SK-N-SH treated with all-trans-retinoic acid at 6 μM for 48 hours (cell line): ENCODE data around the gene LGALS7.
A peak's percentile ranks its signal among the peaks of the same experiment; 100 is the strongest.

Source experiments
- ATAC-seq: fragments of 200-7000 bp; cut with Tn5 transposase; 3 replicates; pipeline ENCODE4 v1.9.1; 2020; ENCODE audit warnings: mild to moderate bottlenecking, moderate library complexity
- BACH2 ChIP-seq: fragments of 250-450 bp; sonication (Bioruptor Pico); IDR thresholded peaks from 2 replicates; pipeline ENCODE4 v1.9.0; 2021; ENCODE audit warnings: mild to moderate bottlenecking, borderline replicate concordance
- CSDC2 ChIP-seq: fragments of 250-450 bp; sonication (Bioruptor Pico); IDR thresholded peaks from 2 replicates; pipeline ENCODE4 v1.5.0; 2020; ENCODE audit warnings: mild to moderate bottlenecking, moderate library complexity
- GLIS3 ChIP-seq: fragments of 250-450 bp; sonication (Bioruptor Pico); IDR thresholded peaks from 2 replicates; pipeline ENCODE4 v1.5.0; 2020; ENCODE audit warnings: mild to moderate bottlenecking, moderate library complexity
- ISL1 ChIP-seq: fragments of 250-450 bp; sonication (Bioruptor Pico); IDR thresholded peaks from 2 replicates; pipeline ENCODE4 v2.1.2; 2022; ENCODE audit warnings: mild to moderate bottlenecking, moderate library complexity
- OSR1 ChIP-seq: fragments of 250-450 bp; sonication (Bioruptor Pico); IDR thresholded peaks from 2 replicates; pipeline ENCODE4 v1.8.0; 2022; ENCODE audit warnings: moderate library complexity, mild to moderate bottlenecking, inconsistent platforms
- RARB ChIP-seq: fragments of 250-450 bp; sonication (Bioruptor Pico); IDR thresholded peaks from 2 replicates; pipeline ENCODE4 v1.8.0; 2021; ENCODE audit warnings: mild to moderate bottlenecking, moderate library complexity
- SNAI2 ChIP-seq: fragments of 250-450 bp; sonication (Bioruptor Pico); IDR thresholded peaks from 2 replicates; pipeline ENCODE4 v1.5.0; 2020; ENCODE audit warnings: mild to moderate bottlenecking, moderate library complexity
- TCF4 ChIP-seq: fragments of 250-450 bp; sonication (Bioruptor Pico); IDR thresholded peaks from 2 replicates; pipeline ENCODE4 v1.8.0; 2021; ENCODE audit warnings: mild to moderate bottlenecking, moderate library complexity, borderline replicate concordance
- TOX ChIP-seq: fragments of 250-450 bp; sonication (Bioruptor Pico); IDR thresholded peaks from 2 replicates; pipeline ENCODE4 v1.8.0; 2021; ENCODE audit warnings: mild to moderate bottlenecking, moderate library complexity, borderline replicate concordance
- ZC3H10 ChIP-seq: fragments of 250-450 bp; sonication (Bioruptor Pico); IDR thresholded peaks from 2 replicates; pipeline ENCODE4 v1.5.1; 2021; ENCODE audit warnings: mild to moderate bottlenecking, moderate library complexity
- ZFP3 ChIP-seq: fragments of 250-450 bp; sonication (Bioruptor Pico); IDR thresholded peaks from 2 replicates; pipeline ENCODE4 v1.5.0; 2020; ENCODE audit warnings: mild to moderate bottlenecking, moderate library complexity
- ZFP30 ChIP-seq: fragments of 450-650 bp; formaldehyde crosslinking; IDR thresholded peaks from 2 replicates; pipeline ENCODE4 v1.5.0; 2022; ENCODE audit warnings: mild to moderate bottlenecking, moderate library complexity
- ZNF565 ChIP-seq: fragments of 450-650 bp; formaldehyde crosslinking; conservative IDR thresholded peaks from 2 replicates; pipeline ENCODE4 v1.5.0; 2020; ENCODE audit warnings: low read depth, mild to moderate bottlenecking, moderate library complexity
- TF ChIP-seq, protein P1 (sequence below): fragments of 250-450 bp; sonication (Bioruptor Pico); IDR thresholded peaks from 2 replicates; pipeline ENCODE4 v1.8.0; 2020; ENCODE audit warnings: mild to moderate bottlenecking, moderate library complexity, borderline replicate concordance
- TF ChIP-seq, protein P2 (sequence below): fragments of 250-450 bp; sonication (Bioruptor Pico); IDR thresholded peaks from 2 replicates; pipeline ENCODE4 v1.5.1; 2021; ENCODE audit warnings: mild to moderate bottlenecking, moderate library complexity
- TF ChIP-seq, protein P3 (sequence below): fragments of 250-450 bp; sonication (Bioruptor Pico); IDR thresholded peaks from 2 replicates; pipeline ENCODE4 v1.5.1; 2020; ENCODE audit warnings: low read depth, mild to moderate bottlenecking, moderate library complexity
- TF ChIP-seq, protein P4 (sequence below): fragments of 250-450 bp; sonication (Bioruptor Pico); IDR thresholded peaks from 2 replicates; pipeline ENCODE4 v1.5.0; 2020; ENCODE audit warnings: mild to moderate bottlenecking, moderate library complexity
- TF ChIP-seq, protein P5 (sequence below): fragments of 250-450 bp; sonication (Bioruptor Pico); IDR thresholded peaks from 2 replicates; pipeline ENCODE4 v1.8.0; 2021; ENCODE audit warnings: low read depth, mild to moderate bottlenecking, moderate library complexity, borderline replicate concordance

LGALS7 gene

DNA sequence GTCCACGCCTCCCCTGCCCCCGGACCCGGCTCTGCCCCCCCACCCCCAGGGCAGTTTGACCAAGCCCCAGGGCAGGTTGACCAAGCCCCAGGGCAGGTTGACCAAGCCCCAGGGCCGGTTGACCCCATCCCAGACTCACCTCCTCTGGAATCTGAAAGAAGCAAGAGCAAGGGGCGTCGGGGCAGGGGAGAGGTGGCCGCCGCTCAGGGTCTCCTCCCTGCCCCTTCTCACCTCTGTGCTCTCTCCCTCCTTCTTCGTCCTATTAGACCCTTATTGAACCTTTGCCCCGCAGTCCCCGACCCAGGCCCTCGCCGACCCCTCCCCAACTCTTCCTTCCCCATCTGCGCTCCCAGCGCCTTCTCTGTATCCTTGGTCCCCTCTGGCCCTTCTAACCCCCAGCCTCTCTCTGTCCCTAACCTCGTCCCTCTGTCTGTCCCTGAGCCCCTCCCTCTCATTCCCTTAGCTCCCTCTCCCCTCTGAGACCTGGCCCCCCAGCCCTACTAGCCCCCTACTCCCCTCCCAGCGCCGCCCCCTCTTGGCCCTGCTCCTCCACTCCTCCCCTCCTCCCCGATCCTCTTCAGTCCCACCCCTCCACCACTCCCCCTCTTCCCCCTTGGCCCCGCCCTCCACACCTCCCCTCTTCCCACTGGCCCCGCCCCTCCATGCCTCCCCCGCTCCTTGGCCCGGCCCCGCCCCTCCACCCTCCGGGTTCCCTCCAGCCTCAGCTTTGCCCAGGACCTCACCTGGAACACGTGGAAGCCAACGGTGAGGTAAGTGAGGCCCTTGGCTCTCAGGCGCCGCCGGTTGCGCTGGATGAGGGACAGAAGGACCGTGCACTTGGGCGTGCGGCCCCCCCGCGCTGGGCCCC, 36.7 kb downstream of the LGALS7 start:
- ATAC-seq, result peak; percentile 1
- TF ChIP-seq OSR1, result no peak
- TF ChIP-seq, protein P1, sequence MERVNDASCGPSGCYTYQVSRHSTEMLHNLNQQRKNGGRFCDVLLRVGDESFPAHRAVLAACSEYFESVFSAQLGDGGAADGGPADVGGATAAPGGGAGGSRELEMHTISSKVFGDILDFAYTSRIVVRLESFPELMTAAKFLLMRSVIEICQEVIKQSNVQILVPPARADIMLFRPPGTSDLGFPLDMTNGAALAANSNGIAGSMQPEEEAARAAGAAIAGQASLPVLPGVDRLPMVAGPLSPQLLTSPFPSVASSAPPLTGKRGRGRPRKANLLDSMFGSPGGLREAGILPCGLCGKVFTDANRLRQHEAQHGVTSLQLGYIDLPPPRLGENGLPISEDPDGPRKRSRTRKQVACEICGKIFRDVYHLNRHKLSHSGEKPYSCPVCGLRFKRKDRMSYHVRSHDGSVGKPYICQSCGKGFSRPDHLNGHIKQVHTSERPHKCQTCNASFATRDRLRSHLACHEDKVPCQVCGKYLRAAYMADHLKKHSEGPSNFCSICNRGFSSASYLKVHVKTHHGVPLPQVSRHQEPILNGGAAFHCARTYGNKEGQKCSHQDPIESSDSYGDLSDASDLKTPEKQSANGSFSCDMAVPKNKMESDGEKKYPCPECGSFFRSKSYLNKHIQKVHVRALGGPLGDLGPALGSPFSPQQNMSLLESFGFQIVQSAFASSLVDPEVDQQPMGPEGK (CRISPR knock-in tag), result no peak
- TF ChIP-seq TOX (CRISPR knock-in tag), result no peak
- TF ChIP-seq ZFP3 (CRISPR knock-in tag), result no peak
- TF ChIP-seq, all 23 proteins: peak for 0

DNA sequence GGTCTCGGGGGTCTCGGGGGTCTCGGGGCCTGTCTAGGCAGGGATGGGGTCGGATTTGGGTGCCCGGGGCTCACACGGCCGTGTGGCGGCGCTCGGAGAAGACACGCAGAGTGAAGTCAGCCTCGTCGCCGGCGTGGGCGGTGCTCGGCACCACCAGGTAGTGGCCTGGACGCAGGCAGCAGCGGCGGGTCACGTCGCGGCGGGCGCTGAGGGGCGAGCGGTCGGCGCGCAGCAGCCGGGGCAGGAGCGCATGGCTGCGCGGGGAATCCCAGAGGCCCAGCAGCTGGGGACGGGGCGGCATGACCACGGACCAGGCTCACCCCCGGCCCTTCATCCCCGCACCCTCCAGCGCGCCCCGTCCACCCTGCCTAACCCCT, 37.3 kb downstream of the LGALS7 start:
- TF ChIP-seq, protein P2, sequence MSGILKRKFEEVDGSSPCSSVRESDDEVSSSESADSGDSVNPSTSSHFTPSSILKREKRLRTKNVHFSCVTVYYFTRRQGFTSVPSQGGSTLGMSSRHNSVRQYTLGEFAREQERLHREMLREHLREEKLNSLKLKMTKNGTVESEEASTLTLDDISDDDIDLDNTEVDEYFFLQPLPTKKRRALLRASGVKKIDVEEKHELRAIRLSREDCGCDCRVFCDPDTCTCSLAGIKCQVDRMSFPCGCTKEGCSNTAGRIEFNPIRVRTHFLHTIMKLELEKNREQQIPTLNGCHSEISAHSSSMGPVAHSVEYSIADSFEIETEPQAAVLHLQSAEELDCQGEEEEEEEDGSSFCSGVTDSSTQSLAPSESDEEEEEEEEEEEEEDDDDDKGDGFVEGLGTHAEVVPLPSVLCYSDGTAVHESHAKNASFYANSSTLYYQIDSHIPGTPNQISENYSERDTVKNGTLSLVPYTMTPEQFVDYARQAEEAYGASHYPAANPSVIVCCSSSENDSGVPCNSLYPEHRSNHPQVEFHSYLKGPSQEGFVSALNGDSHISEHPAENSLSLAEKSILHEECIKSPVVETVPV (CRISPR knock-in tag), result no peak
- no peak for TF ChIP-seq TOX (CRISPR knock-in tag)
- TF ChIP-seq ISL1 (CRISPR knock-in tag), result no peak
- TF ChIP-seq, protein P3, sequence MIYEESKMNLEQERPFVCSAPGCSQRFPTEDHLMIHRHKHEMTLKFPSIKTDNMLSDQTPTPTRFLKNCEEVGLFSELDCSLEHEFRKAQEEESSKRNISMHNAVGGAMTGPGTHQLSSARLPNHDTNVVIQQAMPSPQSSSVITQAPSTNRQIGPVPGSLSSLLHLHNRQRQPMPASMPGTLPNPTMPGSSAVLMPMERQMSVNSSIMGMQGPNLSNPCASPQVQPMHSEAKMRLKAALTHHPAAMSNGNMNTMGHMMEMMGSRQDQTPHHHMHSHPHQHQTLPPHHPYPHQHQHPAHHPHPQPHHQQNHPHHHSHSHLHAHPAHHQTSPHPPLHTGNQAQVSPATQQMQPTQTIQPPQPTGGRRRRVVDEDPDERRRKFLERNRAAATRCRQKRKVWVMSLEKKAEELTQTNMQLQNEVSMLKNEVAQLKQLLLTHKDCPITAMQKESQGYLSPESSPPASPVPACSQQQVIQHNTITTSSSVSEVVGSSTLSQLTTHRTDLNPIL (CRISPR knock-in tag), result no peak
- TF ChIP-seq, protein P4, sequence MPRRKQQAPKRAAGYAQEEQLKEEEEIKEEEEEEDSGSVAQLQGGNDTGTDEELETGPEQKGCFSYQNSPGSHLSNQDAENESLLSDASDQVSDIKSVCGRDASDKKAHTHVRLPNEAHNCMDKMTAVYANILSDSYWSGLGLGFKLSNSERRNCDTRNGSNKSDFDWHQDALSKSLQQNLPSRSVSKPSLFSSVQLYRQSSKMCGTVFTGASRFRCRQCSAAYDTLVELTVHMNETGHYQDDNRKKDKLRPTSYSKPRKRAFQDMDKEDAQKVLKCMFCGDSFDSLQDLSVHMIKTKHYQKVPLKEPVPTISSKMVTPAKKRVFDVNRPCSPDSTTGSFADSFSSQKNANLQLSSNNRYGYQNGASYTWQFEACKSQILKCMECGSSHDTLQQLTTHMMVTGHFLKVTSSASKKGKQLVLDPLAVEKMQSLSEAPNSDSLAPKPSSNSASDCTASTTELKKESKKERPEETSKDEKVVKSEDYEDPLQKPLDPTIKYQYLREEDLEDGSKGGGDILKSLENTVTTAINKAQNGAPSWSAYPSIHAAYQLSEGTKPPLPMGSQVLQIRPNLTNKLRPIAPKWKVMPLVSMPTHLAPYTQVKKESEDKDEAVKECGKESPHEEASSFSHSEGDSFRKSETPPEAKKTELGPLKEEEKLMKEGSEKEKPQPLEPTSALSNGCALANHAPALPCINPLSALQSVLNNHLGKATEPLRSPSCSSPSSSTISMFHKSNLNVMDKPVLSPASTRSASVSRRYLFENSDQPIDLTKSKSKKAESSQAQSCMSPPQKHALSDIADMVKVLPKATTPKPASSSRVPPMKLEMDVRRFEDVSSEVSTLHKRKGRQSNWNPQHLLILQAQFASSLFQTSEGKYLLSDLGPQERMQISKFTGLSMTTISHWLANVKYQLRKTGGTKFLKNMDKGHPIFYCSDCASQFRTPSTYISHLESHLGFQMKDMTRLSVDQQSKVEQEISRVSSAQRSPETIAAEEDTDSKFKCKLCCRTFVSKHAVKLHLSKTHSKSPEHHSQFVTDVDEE (CRISPR knock-in tag), result no peak
- TF ChIP-seq, protein P1 (CRISPR knock-in tag), result no peak
- TF ChIP-seq TCF4 (CRISPR knock-in tag), result no peak
- no peak for TF ChIP-seq ZFP30 (CRISPR knock-in tag)
- TF ChIP-seq RARB (CRISPR knock-in tag), result no peak
- no peak for TF ChIP-seq ZNF565 (CRISPR knock-in tag)
- no peak for TF ChIP-seq ZFP3 (CRISPR knock-in tag)
- TF ChIP-seq, protein P5, sequence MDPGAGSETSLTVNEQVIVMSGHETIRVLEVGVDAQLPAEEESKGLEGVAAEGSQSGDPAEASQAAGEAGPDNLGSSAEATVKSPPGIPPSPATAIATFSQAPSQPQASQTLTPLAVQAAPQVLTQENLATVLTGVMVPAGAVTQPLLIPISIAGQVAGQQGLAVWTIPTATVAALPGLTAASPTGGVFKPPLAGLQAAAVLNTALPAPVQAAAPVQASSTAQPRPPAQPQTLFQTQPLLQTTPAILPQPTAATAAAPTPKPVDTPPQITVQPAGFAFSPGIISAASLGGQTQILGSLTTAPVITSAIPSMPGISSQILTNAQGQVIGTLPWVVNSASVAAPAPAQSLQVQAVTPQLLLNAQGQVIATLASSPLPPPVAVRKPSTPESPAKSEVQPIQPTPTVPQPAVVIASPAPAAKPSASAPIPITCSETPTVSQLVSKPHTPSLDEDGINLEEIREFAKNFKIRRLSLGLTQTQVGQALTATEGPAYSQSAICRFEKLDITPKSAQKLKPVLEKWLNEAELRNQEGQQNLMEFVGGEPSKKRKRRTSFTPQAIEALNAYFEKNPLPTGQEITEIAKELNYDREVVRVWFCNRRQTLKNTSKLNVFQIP (CRISPR knock-in tag), result no peak
- no peak for TF ChIP-seq ZC3H10 (CRISPR knock-in tag)
- no peak for TF ChIP-seq BACH2 (CRISPR knock-in tag)
- TF ChIP-seq CSDC2 (CRISPR knock-in tag), result no peak
- TF ChIP-seq, all 23 proteins: peak for 0
- ATAC-seq, result peak; percentile 15

DNA sequence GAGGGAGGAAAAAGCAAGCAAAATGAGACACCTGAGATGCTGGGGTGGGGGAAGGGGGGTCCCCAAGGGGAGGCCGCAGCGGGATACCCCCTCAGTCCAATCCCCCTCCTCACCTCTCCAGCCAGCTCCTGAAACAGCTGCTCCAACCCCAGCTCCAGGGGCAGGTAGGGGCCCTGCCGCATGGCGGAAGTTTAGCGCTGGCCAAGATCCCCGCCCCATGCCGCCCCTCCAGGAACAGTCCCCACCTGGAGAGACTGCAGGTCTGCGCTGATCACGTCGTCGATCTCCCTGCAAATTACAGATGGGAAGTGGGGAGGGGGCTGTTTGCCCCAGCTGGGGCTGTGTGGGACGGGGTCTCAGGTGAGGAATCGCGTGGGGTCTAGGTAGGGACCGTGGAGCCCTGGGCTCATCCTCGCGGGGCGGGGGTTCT, 38.0 kb downstream of the LGALS7 start:
- ATAC-seq, result peak; percentile 3; the same call in 1 of the 3 replicates
- TF ChIP-seq, protein P1 (CRISPR knock-in tag), result no peak
- TF ChIP-seq ZNF565 (CRISPR knock-in tag) (no peak), TCF4 (CRISPR knock-in tag) (no peak), SNAI2 (CRISPR knock-in tag) (no peak), GLIS3 (CRISPR knock-in tag) (no peak), OSR1 (no peak), ZFP30 (CRISPR knock-in tag) (no peak)
- TF ChIP-seq, protein P5 (CRISPR knock-in tag), result no peak
- TF ChIP-seq, protein P2 (CRISPR knock-in tag), result no peak
